ENCODE measurements around the gene DIP2C.
"Not testable (repeated sequence)": the region's sequence is repeated elsewhere in the genome, so short reads cannot be mapped to it uniquely, and the experiment has no call there.

Gene DIP2C

GRCh38 chr10:693506-693905 lies 4.0 kb upstream of the DIP2C start:
- no peak for DNase-seq

GRCh38 chr10:692682-693351 lies 3.3 kb upstream of the DIP2C start:
- no peak for DNase-seq

GRCh38 chr10:691216-691615 lies 1.7 kb upstream of the DIP2C start:
- DNase-seq: no peak

GRCh38 chr10:690372-691161 lies 1.1 kb upstream of the DIP2C start:
- DNase-seq: no peak

GRCh38 chr10:689121-689451 lies 382 bp downstream of the DIP2C start:
- DNase-seq: no peak

GRCh38 chr10:688312-689120 lies 952 bp downstream of the DIP2C start:
- DNase-seq: no peak

GRCh38 chr10:687583-688311 lies 1.7 kb downstream of the DIP2C start:
- DNase-seq: no peak

- no peak for DNase-seq
Measured at GRCh38 chr10:686155-686931, 3.1 kb downstream of the DIP2C start.

GRCh38 chr10:685613-686012 lies 3.9 kb downstream of the DIP2C start:
- no peak for DNase-seq

- DNase-seq: no peak
Measured at GRCh38 chr10:683448-684071, 5.9 kb downstream of the DIP2C start.

GRCh38 chr10:682931-683447 lies 6.5 kb downstream of the DIP2C start:
- DNase-seq: no peak

GRCh38 chr10:681670-682318 lies 7.7 kb downstream of the DIP2C start:
- DNase-seq: no peak

- DNase-seq: no peak
Measured at GRCh38 chr10:680745-681144, 8.7 kb downstream of the DIP2C start.

GRCh38 chr10:680146-680545 lies 9.3 kb downstream of the DIP2C start:
- DNase-seq: no peak

GRCh38 chr10:679556-679955 lies 9.9 kb downstream of the DIP2C start:
- no peak for DNase-seq

- not testable (repeated sequence) for DNase-seq
Measured at GRCh38 chr10:678662-679005, 10.8 kb downstream of the DIP2C start.

GRCh38 chr10:677750-678661 lies 11.5 kb downstream of the DIP2C start:
- DNase-seq: no peak

GRCh38 chr10:677038-677437 lies 12.4 kb downstream of the DIP2C start:
- DNase-seq: no peak

- DNase-seq: no peak
Measured at GRCh38 chr10:676178-676577, 13.3 kb downstream of the DIP2C start.

GRCh38 chr10:675532-675931 lies 13.9 kb downstream of the DIP2C start:
- DNase-seq: no peak

All from stimulated activated CD4-positive, alpha-beta T cell treated with anti-CD3 and anti-CD28 coated beads, Interleukin-12 subunit alpha, Interleukin-12 subunit beta, amount 100 ng/mL, for 4 hours (primary cell).